ENCODE measurements around the gene TMEM219.

DNA sequence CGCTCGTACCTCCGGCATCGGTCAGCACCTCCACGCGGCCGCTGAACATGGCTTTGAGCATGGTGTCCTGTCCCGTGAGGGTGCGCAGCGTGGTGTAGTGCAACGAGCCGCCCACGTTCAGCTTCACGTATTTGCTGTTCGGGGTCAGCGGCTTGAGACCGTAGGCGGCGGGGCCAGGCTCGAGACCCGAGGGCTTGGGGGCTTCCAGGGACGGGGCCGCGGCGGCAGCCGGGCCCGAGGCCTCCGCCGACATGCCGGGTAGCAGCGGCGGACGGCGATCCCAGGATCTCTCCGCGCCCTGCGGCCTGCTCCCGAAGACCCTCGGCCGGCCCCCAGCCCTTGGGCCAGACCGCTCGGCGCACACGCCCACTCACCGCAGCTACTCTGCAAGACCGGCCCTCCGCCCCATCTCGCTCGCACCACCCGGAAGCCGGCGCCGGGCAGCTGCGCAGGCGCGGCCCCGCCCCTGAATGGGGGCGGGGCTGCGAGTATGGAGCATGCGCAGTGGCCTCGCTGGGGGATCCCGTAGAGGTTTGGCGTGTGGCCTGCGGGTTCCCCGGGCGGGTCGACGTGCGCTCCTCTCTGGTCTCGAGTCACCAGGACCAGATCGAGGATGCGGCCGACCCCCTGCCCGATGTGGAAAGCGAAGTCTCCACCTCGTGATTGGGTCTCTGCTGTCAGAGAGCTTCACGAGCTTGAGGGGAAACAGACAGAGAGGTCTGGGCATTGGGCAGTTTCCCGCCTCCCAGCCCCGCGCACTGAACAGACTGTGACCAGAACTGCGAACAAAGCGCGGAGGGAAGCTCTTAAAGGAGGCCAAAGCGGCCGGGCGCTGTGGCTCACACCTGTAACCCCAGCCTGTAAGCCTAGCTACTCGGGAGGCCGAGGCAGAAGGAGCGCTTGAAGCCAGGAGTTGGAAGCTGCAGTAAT, 35.8 kb upstream of the TMEM219 start, which contains the start of gene KCTD13:
- TF ChIP-seq, protein P1, sequence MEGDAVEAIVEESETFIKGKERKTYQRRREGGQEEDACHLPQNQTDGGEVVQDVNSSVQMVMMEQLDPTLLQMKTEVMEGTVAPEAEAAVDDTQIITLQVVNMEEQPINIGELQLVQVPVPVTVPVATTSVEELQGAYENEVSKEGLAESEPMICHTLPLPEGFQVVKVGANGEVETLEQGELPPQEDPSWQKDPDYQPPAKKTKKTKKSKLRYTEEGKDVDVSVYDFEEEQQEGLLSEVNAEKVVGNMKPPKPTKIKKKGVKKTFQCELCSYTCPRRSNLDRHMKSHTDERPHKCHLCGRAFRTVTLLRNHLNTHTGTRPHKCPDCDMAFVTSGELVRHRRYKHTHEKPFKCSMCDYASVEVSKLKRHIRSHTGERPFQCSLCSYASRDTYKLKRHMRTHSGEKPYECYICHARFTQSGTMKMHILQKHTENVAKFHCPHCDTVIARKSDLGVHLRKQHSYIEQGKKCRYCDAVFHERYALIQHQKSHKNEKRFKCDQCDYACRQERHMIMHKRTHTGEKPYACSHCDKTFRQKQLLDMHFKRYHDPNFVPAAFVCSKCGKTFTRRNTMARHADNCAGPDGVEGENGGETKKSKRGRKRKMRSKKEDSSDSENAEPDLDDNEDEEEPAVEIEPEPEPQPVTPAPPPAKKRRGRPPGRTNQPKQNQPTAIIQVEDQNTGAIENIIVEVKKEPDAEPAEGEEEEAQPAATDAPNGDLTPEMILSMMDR (IDR thresholded peaks at IDR 0.05; ENCODE audit: poor library complexity), result no peak
- TF ChIP-seq EZH2 (IDR thresholded peaks at IDR 0.05; ENCODE audit: borderline replicate concordance) (no peak), EZH2phosphoT487 (IDR thresholded peaks at IDR 0.05; ENCODE audit: low read depth, severe bottlenecking, unreplicated experiment) (no peak)
